AG09309 (cell line): ENCODE measurements around the gene PPP4R3A.

ENCODE experiments used
- DNase-seq: peaks from one replicate; pipeline ENCODE4 v3.0.0-alpha.2; 2010; ENCODE audit warnings: low read depth
- H3K4me3 ChIP-seq: 2 replicates; pipeline ENCODE4 v1.5.1; 2011; ENCODE audit warnings: mild to moderate bottlenecking, low read depth, low read length, moderate library complexity; ENCODE audit not compliant: control insufficient read depth
- CTCF ChIP-seq: IDR thresholded peaks from 2 replicates; pipeline ENCODE4 v1.5.1; 2011; ENCODE audit warnings: mild to moderate bottlenecking, low read depth, low read length, inconsistent platforms; ENCODE audit not compliant: insufficient read depth, control insufficient read depth; ENCODE audit errors: missing control alignments

PPP4R3A gene

GRCh38 chr14:91420686-91421085 lies 89.4 kb downstream of the PPP4R3A start:
- DNase-seq = no peak

GRCh38 chr14:91419451-91419850 lies 90.7 kb downstream of the PPP4R3A start:
- no peak for TF ChIP-seq CTCF
- H3K4me3 ChIP-seq = no peak overlapping the region
- no peak for DNase-seq

More at GRCh38 chr14:91420686-91421085, 89.4 kb downstream of the PPP4R3A start:
- TF ChIP-seq CTCF = no peak
- no peak overlapping the region for H3K4me3 ChIP-seq

- DNase-seq = no peak
- H3K4me3 ChIP-seq = peak overlapping the region; percentile 29
- no peak for TF ChIP-seq CTCF
Measured at GRCh38 chr14:91419044-91419397, 91.1 kb downstream of the PPP4R3A start.

- peak overlapping the region; percentile 29 for H3K4me3 ChIP-seq
- peak; percentile 97 for TF ChIP-seq CTCF
- DNase-seq = no peak
Measured at GRCh38 chr14:91418387-91419043, 91.6 kb downstream of the PPP4R3A start.

- no peak for TF ChIP-seq CTCF
- no peak for DNase-seq
- no peak overlapping the region; the same call in 1 of the 2 replicates for H3K4me3 ChIP-seq
Measured at GRCh38 chr14:91417983-91418386, 92.1 kb downstream of the PPP4R3A start.

GRCh38 chr14:91417120-91417982 lies 92.8 kb downstream of the PPP4R3A start, which contains the start of gene CCDC88C:
TSS of gene CCDC88C (minus strand) at chr14:91417820. CDS start at chr14:91417690, 130 bp downstream.
- TF ChIP-seq CTCF = no peak
- DNase-seq = no peak
- peak within 1 kb of the TSS; percentile 0 for H3K4me3 ChIP-seq
